Activated CD4-positive, alpha-beta T cell treated with anti-CD3 and anti-CD28 coated beads, Interleukin-2, amount 50 U/mL, for 4 hours (primary cell): ENCODE data around the gene LAP3.
"Not testable (repeated sequence)": the region's sequence is repeated elsewhere in the genome, so short reads cannot be mapped to it uniquely, and the experiment has no call there.

Experiments used
- DNase-seq, 2 experiments: peaks; one replicate each; pipeline ENCODE4 v3.0.0-alpha.2; 2020

Gene LAP3

DNA sequence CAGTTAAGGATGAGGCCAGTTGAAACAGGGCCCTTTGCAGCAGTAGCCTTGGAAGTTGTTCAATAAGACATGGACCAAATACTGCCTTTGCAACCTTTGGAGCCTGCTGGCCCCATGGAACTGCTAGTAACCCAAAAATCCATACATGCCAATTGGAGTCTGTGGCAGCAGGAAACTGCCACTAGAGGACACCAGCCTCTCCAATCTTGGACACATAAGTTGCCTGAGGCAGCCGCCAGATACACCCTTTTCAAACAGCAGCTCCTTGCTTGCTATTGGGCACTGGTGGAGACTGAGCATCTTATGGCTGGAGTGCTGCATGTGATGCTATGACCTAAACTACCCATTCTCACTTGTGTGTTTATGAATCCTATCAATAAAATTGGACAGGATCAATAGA is 14.8 kb upstream of the LAP3 start:
- no peak for DNase-seq

- no peak for DNase-seq
Observed at GRCh38 chr4:17565846-17566245, 11.2 kb upstream of the LAP3 start.

DNA sequence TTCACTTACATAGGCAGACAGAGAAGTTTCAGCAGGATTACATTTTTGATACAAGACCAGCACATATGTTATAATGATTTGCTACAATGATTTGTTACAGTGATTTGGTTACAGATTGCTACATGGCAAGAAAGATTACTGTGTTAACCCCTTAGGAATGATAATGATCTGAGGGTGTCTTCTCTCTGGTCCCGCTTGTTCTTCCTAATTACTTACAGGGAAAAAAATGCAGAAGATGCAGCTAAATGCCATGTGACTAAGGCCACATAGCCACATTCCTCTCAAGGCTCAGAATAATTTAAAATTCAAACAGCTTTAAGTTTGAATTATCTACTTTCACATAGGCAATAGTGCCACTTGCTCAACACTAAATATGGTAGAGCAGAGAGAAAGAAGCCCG is 9.7 kb upstream of the LAP3 start:
- DNase-seq: no peak

- no peak for DNase-seq
Observed at GRCh38 chr4:17574206-17574605, 2.8 kb upstream of the LAP3 start.

DNA sequence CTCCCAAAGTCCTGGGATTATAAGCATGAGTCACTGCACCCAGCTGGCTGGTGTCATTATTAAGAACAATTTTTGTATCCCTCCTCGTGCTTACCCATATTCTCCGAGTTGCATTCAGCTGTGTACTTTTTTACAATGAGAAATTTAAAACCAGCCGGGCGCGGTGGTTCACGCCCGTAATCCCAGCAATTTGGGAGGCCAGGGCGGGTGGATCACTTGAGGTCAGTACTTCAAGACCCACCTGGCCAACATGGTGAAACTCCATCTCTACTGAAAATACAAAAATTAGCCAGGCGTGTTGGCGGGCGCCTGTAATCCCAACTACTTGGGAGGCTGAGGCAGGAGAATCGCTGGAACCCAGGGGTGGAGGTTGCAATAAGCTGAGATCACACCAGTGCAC is 1.8 kb upstream of the LAP3 start:
- not testable (repeated sequence) for DNase-seq

- DNase-seq: peak; percentile 10 to 20
Observed at GRCh38 chr4:17577665-17578481, 875 bp downstream of the LAP3 start.

- DNase-seq: no peak
Observed at GRCh38 chr4:17578482-17578891, 1.5 kb downstream of the LAP3 start.

GRCh38 chr4:17580969-17581368 is 4.0 kb downstream of the LAP3 start:
- DNase-seq: no peak

GRCh38 chr4:17583276-17583675 is 6.3 kb downstream of the LAP3 start:
- DNase-seq: no peak

GRCh38 chr4:17583941-17584340 is 6.9 kb downstream of the LAP3 start:
- no peak for DNase-seq

GRCh38 chr4:17584521-17585213 is 7.7 kb downstream of the LAP3 start:
- no peak for DNase-seq

DNA sequence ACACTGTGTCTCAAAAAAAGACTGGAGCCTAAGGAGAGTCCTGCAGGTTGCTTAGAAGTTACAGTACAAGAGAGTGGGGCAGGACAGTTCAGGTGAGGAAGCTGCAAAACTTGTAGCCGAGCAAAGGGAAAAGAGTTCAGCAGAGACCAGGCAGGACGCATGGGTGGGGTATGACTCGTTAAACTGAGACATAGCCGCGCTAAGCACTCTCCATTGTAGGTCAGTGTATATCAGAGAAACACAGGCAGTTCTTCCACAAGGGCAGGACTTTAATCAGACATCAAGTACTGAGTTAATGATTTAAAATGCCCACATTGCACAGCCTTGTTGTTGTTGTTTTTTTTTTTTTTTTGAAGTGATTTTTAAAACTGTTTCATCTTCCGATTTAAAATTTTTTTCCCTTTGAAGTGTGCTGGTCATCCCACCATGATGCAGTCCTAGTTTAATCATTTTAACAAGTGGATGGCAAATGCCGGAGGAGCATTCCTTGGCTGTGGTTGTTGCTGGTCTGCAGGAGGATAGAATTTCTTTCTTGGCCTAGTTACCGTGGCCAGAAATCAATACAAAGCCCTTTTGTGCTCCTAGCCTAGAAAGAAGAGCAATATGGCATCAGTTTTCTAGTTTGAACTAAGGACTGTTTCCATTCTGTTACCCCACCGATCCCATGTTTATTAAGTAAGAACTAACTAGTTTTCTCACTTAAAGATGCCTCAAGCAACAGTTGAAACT is 10.3 kb downstream of the LAP3 start:
- no peak for DNase-seq

DNA sequence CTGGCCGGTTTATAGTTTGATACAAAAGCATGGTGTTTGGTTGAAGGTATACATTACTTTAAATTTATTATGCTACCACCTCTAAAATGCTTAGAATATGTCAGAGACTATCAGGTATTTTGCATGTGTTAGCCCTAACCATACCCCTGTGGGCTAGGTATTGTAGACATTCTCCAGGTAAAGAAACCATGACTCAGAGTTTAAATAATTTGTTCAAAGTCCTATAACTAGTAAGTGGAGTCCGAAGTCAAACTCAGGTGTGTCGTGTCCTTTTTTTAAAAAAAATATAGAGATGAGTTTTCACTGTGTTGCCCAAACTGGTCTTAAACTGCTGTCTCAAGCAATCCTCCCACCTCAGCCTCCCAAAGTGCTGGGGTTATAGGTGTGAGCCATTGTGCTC is 12.4 kb downstream of the LAP3 start:
- DNase-seq: no peak

DNA sequence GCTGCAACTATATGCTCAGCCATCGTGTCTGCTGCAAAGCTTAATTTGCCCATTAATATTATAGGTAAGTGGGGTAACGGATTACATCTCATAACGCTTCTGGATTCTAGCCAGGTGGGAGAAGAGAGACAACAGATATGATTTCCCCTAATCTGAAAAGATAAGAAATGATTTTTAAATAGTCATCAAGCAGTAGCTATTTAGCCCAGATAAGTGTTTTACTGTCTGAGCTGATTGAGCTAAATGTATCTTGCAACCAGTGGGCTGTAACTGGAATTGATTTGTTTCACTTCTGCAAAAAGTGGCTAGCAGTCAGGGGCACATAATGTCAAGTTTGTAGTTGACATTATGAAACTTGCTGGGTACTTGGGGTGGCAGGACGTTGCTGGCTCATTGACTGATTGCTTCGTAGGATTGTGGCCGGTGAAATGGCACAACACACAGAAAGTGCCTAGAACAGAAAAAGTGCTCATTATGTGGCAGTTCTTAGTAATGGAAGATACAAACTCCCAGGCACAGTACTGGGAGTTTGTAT is 18.5 kb downstream of the LAP3 start:
- DNase-seq: no peak

- no peak for DNase-seq
Observed at GRCh38 chr4:17597517-17597916, 20.5 kb downstream of the LAP3 start.

- no peak for DNase-seq
Observed at GRCh38 chr4:17599826-17600225, 22.8 kb downstream of the LAP3 start.

DNA sequence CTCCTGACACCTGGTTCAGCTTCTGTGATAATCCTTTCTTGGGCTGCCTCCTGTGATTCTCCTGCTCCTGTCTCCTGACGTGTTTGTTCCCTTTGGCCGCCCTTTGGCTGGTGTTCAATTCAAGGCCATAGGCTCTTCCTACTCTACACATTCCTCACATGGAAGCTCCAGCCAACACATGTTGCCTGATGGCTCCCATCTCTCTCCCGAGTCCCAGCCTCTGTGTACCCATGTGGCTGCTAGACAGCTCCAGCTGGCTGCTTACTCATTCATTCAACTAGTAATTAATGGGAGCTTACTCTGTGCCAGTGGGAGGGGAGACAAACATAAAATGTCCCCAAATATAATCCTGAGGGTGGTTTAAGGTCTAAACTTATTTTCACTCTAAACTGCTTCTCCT is 28.2 kb downstream of the LAP3 start:
- DNase-seq: no peak

DNA sequence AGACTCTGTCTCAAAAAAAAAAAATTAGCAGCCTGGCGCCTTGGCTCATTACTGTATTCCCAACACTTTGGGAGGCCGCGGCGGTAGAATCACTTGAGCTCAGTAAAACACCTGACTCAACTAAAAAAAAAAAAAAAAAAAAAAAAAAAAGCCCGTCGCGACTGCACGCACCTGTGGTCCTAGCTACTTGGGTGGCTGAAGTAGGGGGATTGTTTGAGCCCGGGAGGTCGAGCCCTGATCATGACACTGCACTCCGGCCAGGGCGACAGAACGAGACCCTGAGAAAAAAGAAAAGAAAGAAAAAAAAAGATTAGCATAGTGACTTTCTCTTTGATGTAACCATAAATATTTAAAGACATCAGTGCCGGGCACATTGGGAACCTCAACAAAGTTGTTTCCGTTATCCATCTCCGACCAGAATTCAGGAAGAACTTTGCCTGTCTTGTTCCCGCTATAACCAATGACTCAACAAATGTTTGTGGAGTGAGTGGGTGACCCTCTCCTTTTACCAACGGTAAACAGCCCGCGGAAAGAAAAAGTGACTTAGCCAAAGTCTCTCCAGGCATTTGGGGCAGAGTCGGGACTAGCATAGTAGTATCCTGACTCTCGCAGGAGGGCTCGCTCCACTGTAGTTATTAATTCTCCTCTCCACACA is 36.9 kb downstream of the LAP3 start:
- DNase-seq: no peak

DNA sequence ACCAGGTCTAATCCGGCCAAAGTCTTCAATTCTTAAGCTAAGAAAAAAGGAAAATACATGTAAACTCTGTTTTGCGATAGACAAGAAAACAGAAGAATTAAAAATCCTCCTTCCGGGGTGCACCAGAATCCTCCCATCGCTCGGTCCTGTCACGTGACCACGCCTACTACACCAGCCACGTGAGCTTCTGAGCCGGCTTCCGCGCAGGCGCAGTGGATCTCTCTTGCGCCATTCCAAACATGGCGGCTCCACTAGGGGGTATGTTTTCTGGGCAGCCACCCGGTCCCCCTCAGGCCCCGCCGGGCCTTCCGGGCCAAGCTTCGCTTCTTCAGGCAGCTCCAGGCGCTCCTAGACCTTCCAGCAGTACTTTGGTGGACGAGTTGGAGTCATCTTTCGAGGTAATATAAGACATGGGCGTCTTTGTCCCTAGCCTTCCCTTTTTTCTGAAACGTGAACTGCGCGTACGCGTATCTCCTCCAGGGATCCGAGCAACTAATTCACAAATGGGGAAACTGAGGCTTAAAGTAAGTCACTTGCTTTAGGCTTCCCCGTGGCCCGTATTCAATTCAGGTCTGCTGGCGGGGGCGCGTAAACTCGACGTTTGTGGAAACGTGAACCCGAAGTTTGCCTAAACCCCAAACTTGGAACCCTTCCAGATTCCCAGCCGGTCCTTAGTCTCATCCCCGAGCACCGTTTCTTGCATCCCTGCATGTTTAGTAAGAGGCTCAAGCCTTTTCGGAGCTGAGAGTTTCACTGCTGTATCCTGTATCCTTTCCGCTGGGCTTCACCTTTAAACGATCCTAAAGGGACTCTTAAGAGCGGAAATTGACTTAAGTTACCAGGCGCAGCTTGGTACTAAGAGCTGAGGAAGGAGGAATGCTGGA is 37.7 kb downstream of the LAP3 start, which contains the start of gene MED28:
TSS of gene MED28 (plus strand) at position 226 of the 884 bp plus-strand sequence. CDS start at position 240, 14 bp downstream.
- DNase-seq: peak; percentile 92 to 95

- no peak for DNase-seq
Observed at GRCh38 chr4:17616283-17616682, 39.3 kb downstream of the LAP3 start.

- DNase-seq: no peak
Observed at GRCh38 chr4:17618926-17619325, 41.9 kb downstream of the LAP3 start.
